Kidney epithelial cell (primary cell): Measurements from ENCODE around the gene COPG2. TPM values are rescaled to one million over a fixed set of nuclear protein-coding genes. Genes with fewer than 3 reads are reported as not detected.
"Not testable (repeated sequence)": the region's sequence is repeated elsewhere in the genome, so short reads cannot be mapped to it uniquely, and the experiment has no call there.

ENCODE experiments used
- DNase-seq: peaks from one replicate; pipeline ENCODE4 v3.0.0-alpha.2; 2010; ENCODE audit warnings: low read depth
- H3K27me3 ChIP-seq: 2 replicates; pipeline ENCODE4 v1.6.0; 2011; ENCODE audit warnings: low read length; ENCODE audit not compliant: control insufficient read depth, insufficient read depth
- H3K36me3 ChIP-seq: 2 replicates; pipeline ENCODE4 v1.5.1; 2011; ENCODE audit warnings: low read length; ENCODE audit not compliant: control insufficient read depth, insufficient read depth
- H3K4me3 ChIP-seq: 2 replicates; pipeline ENCODE4 v1.5.1; 2011; ENCODE audit warnings: low read depth, mild to moderate bottlenecking, control low read depth, low read length
- total RNA-seq: library from RNA; depleted of rRNA; stranded (reverse); fragments of >200 nt; gene quantifications from 2 replicates; pipeline ENCODE4 v1.2.3, GENCODE V29; 2015
- TF ChIP-seq, protein P1 (sequence below): IDR thresholded peaks from 2 replicates; pipeline ENCODE4 v1.5.1; 2011; ENCODE audit warnings: mild to moderate bottlenecking, moderate library complexity, low read length, control low read depth, inconsistent platforms; ENCODE audit not compliant: insufficient read depth, poor library complexity, severe bottlenecking

COPG2 gene
- total RNA-seq, 1 donor from 2014 or later = 37.9 TPM

- no peaks in the 10 kb centered on the region for H3K27me3 ChIP-seq
- H3K36me3 ChIP-seq = no peaks in the 10 kb centered on the region
- no peak for DNase-seq
- TF ChIP-seq, protein P1, sequence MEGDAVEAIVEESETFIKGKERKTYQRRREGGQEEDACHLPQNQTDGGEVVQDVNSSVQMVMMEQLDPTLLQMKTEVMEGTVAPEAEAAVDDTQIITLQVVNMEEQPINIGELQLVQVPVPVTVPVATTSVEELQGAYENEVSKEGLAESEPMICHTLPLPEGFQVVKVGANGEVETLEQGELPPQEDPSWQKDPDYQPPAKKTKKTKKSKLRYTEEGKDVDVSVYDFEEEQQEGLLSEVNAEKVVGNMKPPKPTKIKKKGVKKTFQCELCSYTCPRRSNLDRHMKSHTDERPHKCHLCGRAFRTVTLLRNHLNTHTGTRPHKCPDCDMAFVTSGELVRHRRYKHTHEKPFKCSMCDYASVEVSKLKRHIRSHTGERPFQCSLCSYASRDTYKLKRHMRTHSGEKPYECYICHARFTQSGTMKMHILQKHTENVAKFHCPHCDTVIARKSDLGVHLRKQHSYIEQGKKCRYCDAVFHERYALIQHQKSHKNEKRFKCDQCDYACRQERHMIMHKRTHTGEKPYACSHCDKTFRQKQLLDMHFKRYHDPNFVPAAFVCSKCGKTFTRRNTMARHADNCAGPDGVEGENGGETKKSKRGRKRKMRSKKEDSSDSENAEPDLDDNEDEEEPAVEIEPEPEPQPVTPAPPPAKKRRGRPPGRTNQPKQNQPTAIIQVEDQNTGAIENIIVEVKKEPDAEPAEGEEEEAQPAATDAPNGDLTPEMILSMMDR = no peak
- H3K4me3 ChIP-seq = no peak overlapping the region
Measured at GRCh38 chr7:130628901-130629300, 39.6 kb downstream of the COPG2 start.

DNA sequence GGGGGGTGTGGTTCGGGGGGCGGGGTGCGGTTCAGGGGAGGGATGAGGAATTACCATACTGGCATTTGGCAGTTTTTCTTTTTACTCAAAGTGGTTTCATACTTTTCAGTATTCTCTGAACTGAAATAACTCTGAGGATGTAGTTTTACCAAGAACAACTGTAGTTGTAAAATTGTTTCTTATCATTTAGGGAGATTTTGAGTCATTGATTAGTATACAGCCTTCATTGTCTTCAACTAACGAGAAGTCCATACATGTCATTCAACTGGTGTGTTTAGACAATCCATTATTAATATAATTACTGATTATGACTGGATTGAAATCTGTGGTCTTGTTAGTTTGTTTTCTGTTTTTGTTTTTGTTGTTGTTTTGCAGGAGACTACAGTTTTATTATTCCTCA, 40.8 kb downstream of the COPG2 start:
- H3K36me3 ChIP-seq = no peaks in the 10 kb centered on the region
- TF ChIP-seq, protein P1 = no peak
- H3K27me3 ChIP-seq = no peaks in the 10 kb centered on the region
- H3K4me3 ChIP-seq = no peak overlapping the region
- DNase-seq = no peak

DNA sequence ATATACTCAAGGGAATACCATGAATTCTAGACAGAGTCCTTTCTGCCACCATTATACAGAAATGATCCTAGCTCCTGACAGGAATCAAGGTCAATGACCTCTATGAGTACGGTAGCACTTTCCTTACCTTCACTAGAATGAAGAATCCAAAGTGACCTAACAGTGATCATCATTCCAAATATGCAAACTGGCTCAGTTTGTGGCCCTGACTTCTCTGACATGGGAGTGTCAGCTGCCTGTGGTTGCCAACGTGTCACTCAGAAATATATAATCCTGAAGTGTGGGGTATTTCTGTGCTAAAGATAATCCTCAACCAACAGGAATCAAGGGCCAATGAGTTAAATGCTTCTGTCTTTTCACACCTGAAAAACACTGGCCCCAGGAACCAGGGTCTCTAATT, 45.7 kb downstream of the COPG2 start:
- H3K27me3 ChIP-seq = no peaks in the 10 kb centered on the region
- H3K4me3 ChIP-seq = no peak overlapping the region
- no peak for DNase-seq
- H3K36me3 ChIP-seq = no peaks in the 10 kb centered on the region
- TF ChIP-seq, protein P1 = no peak

GRCh38 chr7:130615583-130615982, 53.0 kb downstream of the COPG2 start:
- Histone ChIP-seq H3K27me3 (no peaks in the 10 kb centered on the region), H3K36me3 (no peaks in the 10 kb centered on the region), H3K4me3 (no peak overlapping the region)
- TF ChIP-seq, protein P1 = no peak
- no peak for DNase-seq

DNA sequence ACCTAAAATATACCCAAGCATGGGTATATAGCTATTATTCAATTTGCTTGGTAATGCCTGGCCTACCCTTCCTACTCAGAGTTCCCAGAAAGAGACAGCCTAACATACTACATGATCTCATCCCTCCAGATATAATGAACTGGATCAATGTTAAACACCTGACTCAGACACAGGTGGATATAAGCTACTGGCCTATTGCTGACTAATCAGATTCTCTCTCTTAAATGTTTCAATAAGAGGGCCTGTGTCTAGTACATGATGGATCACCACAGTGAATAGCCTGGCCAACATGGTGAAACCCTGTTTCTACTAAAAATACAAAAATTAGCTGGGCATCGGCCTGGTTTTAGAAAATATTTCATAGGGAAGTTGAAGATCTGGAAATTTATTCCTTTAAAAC, 54.1 kb downstream of the COPG2 start:
- TF ChIP-seq, protein P1 = no peak
- Histone ChIP-seq H3K4me3 (no peak overlapping the region), H3K27me3 (no peaks in the 10 kb centered on the region), H3K36me3 (no peaks in the 10 kb centered on the region)
- DNase-seq = no peak

GRCh38 chr7:130611218-130611617, 57.3 kb downstream of the COPG2 start:
- Histone ChIP-seq H3K36me3 (no peaks in the 10 kb centered on the region), H3K4me3 (no peak overlapping the region), H3K27me3 (no peaks in the 10 kb centered on the region)
- TF ChIP-seq, protein P1 = no peak
- no peak for DNase-seq

DNA sequence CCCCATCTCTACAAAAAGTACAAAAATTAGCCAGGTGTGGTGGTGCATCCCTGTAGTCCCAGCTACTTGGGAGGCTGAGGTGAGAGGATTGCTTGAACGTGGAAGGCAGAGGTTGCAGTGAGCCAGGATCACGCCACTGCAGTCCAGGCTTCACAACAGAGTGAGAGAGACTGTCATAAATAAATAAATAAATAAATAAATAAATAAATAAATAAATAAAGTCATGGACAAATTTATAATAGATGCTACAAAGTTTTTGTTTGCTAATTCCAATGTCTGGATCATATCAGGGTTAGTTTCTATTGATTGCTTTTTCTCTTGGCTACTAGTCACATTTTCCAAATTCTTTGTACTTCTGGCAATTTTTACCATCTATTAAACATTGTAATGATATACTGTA, 61.5 kb downstream of the COPG2 start:
- H3K27me3 ChIP-seq, H3K4me3 ChIP-seq, H3K36me3 ChIP-seq, DNase-seq: not testable (repeated sequence)
